Effector CD4-positive, alpha-beta T cell (primary cell): ENCODE results near the gene COL23A1.
"Not testable (repeated sequence)": the region's sequence is repeated elsewhere in the genome, so short reads cannot be mapped to it uniquely, and the experiment has no call there.

Experiments used
- DNase-seq: peaks from one replicate; pipeline ENCODE4 v3.0.0-alpha.2; 2020

COL23A1 gene

GRCh38 chr5:178502401-178503100 lies 87.6 kb downstream of the COL23A1 start:
- DNase-seq = no peak

GRCh38 chr5:178499352-178499751 lies 90.8 kb downstream of the COL23A1 start:
- no peak for DNase-seq

- DNase-seq = no peak
Observed at GRCh38 chr5:178496642-178497041, 93.6 kb downstream of the COL23A1 start.

- DNase-seq = no peak
Observed at GRCh38 chr5:178496214-178496613, 94.0 kb downstream of the COL23A1 start.

GRCh38 chr5:178495706-178496105 lies 94.5 kb downstream of the COL23A1 start:
- no peak for DNase-seq

GRCh38 chr5:178492278-178492677 lies 97.9 kb downstream of the COL23A1 start:
- no peak for DNase-seq

GRCh38 chr5:178490935-178491652 lies 99.1 kb downstream of the COL23A1 start:
- no peak for DNase-seq

GRCh38 chr5:178489271-178489976 lies 100.8 kb downstream of the COL23A1 start:
- no peak for DNase-seq

GRCh38 chr5:178488696-178489095 lies 101.5 kb downstream of the COL23A1 start:
- no peak for DNase-seq

- DNase-seq = no peak
Observed at GRCh38 chr5:178487911-178488600, 102.1 kb downstream of the COL23A1 start.

GRCh38 chr5:178486878-178487512 lies 103.2 kb downstream of the COL23A1 start:
- not testable (repeated sequence) for DNase-seq

- DNase-seq = no peak
Observed at GRCh38 chr5:178486239-178486641, 104.0 kb downstream of the COL23A1 start.

GRCh38 chr5:178483620-178484019 lies 106.6 kb downstream of the COL23A1 start:
- DNase-seq = peak; percentile 11

- no peak for DNase-seq
Observed at GRCh38 chr5:178479261-178479660, 110.9 kb downstream of the COL23A1 start.

GRCh38 chr5:178478370-178478769 lies 111.8 kb downstream of the COL23A1 start:
- no peak for DNase-seq

- DNase-seq = no peak
Observed at GRCh38 chr5:178477802-178478201, 112.4 kb downstream of the COL23A1 start.

GRCh38 chr5:178476972-178477754 lies 113.0 kb downstream of the COL23A1 start:
- no peak for DNase-seq

GRCh38 chr5:178476531-178476930 lies 113.7 kb downstream of the COL23A1 start:
- no peak for DNase-seq

GRCh38 chr5:178475422-178475821 lies 114.8 kb downstream of the COL23A1 start:
- DNase-seq = no peak

- DNase-seq = no peak
Observed at GRCh38 chr5:178474562-178475184, 115.5 kb downstream of the COL23A1 start.

- no peak for DNase-seq
Observed at GRCh38 chr5:178473854-178474253, 116.3 kb downstream of the COL23A1 start.
